ENCODE data around the gene FMO1.
"Not testable (repeated sequence)": the region's sequence is repeated elsewhere in the genome, so short reads cannot be mapped to it uniquely, and the experiment has no call there.

The FMO1 gene

GRCh38 chr1:171286032-171286705, 37.9 kb downstream of the FMO1 start:
- DNase-seq = no peak

- no peak for DNase-seq
Observed at GRCh38 chr1:171290621-171291020, 42.3 kb downstream of the FMO1 start.

GRCh38 chr1:171292799-171293198, 44.5 kb downstream of the FMO1 start:
- no peak for DNase-seq

GRCh38 chr1:171295383-171295782, 47.1 kb downstream of the FMO1 start:
- not testable (repeated sequence) for DNase-seq

GRCh38 chr1:171295821-171296220, 47.5 kb downstream of the FMO1 start:
- DNase-seq = no peak

- no peak for DNase-seq
Observed at GRCh38 chr1:171296897-171297296, 48.6 kb downstream of the FMO1 start.

- no peak for DNase-seq
Observed at GRCh38 chr1:171298696-171299095, 50.4 kb downstream of the FMO1 start.

GRCh38 chr1:171299342-171299741, 51.0 kb downstream of the FMO1 start:
- no peak for DNase-seq

GRCh38 chr1:171300401-171300800, 52.1 kb downstream of the FMO1 start:
- no peak for DNase-seq

- no peak for DNase-seq
Observed at GRCh38 chr1:171310661-171311087, 62.4 kb downstream of the FMO1 start.

GRCh38 chr1:171311771-171312558, 63.7 kb downstream of the FMO1 start:
- no peak for DNase-seq

GRCh38 chr1:171313319-171313834, 65.1 kb downstream of the FMO1 start:
- no peak for DNase-seq

- DNase-seq = peak; percentile 35
Observed at GRCh38 chr1:171313835-171314320, 65.6 kb downstream of the FMO1 start, which contains the start of gene FMO4. Gene FMO4 (plus strand): TSS chr1:171314183. CDS start chr1:171319826, 5,643 bp downstream.

GRCh38 chr1:171329251-171329650, 81.0 kb downstream of the FMO1 start:
- no peak for DNase-seq

- DNase-seq = no peak
Observed at GRCh38 chr1:171334024-171334640, 85.8 kb downstream of the FMO1 start.

Measured in NCI-H748 treated with DMSO at 0.1 percent for 48 hours (cell line).